Measurements from ENCODE around the gene MYOF. TPM values are rescaled to one million over a fixed set of nuclear protein-coding genes. Genes with fewer than 3 reads are reported as not detected.

Gene MYOF
- total RNA-seq, 1 donor from 2014 or later: 68.2 TPM

- Histone ChIP-seq H3K36me3 (no peaks in the 10 kb centered on the region), H3K27me3 (no peaks in the 10 kb centered on the region), H3K27ac (no peak overlapping the region), H3K4me1 (no peaks in the 10 kb centered on the region), H3K4me3 (no peak overlapping the region), H3K9me3 (no peaks in the 10 kb centered on the region)
- intact Hi-C loops (cut with DNase I): no loop called here
- DNase-seq (ENCODE audit: low spot score in 2 of 2): no peak
- TF ChIP-seq CTCF (IDR thresholded peaks at IDR 0.05): no peak
These were observed 212.9 kb downstream of the MYOF start for GRCh38 chr10:93269281-93269680.

GRCh38 chr10:93268021-93268420, 214.1 kb downstream of the MYOF start:
- no peak overlapping the region for H3K27ac ChIP-seq
- no peaks in the 10 kb centered on the region for H3K9me3 ChIP-seq
- no peak for TF ChIP-seq CTCF (IDR thresholded peaks at IDR 0.05)
- no peaks in the 10 kb centered on the region for H3K36me3 ChIP-seq
- no peak overlapping the region for H3K4me3 ChIP-seq
- H3K4me1 ChIP-seq: no peaks in the 10 kb centered on the region
- DNase-seq (ENCODE audit: low spot score in 2 of 2): no peak
- no peaks in the 10 kb centered on the region for H3K27me3 ChIP-seq
- intact Hi-C loops (cut with DNase I): no loop called here

- Histone ChIP-seq H3K27ac (no peak overlapping the region), H3K27me3 (no peaks in the 10 kb centered on the region), H3K4me1 (no peaks in the 10 kb centered on the region), H3K4me3 (no peak overlapping the region), H3K36me3 (no peaks in the 10 kb centered on the region), H3K9me3 (no peaks in the 10 kb centered on the region)
- intact Hi-C loops (cut with DNase I): no loop called here
- no peak for DNase-seq (ENCODE audit: low spot score in 2 of 2)
- no peak for TF ChIP-seq CTCF (IDR thresholded peaks at IDR 0.05)
These were observed 214.6 kb downstream of the MYOF start for GRCh38 chr10:93267521-93267920.

GRCh38 chr10:93266858-93267257, 215.3 kb downstream of the MYOF start:
- Histone ChIP-seq H3K4me3 (no peak overlapping the region), H3K9me3 (no peaks in the 10 kb centered on the region), H3K36me3 (no peaks in the 10 kb centered on the region), H3K4me1 (no peaks in the 10 kb centered on the region), H3K27ac (no peak overlapping the region), H3K27me3 (no peaks in the 10 kb centered on the region)
- intact Hi-C loops (cut with DNase I): no loop called here
- no peak for TF ChIP-seq CTCF (IDR thresholded peaks at IDR 0.05)
- no peak for DNase-seq (ENCODE audit: low spot score in 2 of 2)

- H3K36me3 ChIP-seq: no peaks in the 10 kb centered on the region
- no peaks in the 10 kb centered on the region for H3K4me1 ChIP-seq
- DNase-seq (ENCODE audit: low spot score in 2 of 2): no peak
- no peak overlapping the region for H3K4me3 ChIP-seq
- no peak overlapping the region for H3K27ac ChIP-seq
- no peaks in the 10 kb centered on the region for H3K27me3 ChIP-seq
- intact Hi-C loops (cut with DNase I): no loop called here
- H3K9me3 ChIP-seq: no peaks in the 10 kb centered on the region
- TF ChIP-seq CTCF (IDR thresholded peaks at IDR 0.05): no peak
These were observed 220.0 kb downstream of the MYOF start for GRCh38 chr10:93261961-93262610.

GRCh38 chr10:93261089-93261488, 221.0 kb downstream of the MYOF start:
- H3K4me1 ChIP-seq: no peaks in the 10 kb centered on the region
- no peaks in the 10 kb centered on the region for H3K27me3 ChIP-seq
- H3K36me3 ChIP-seq: no peaks in the 10 kb centered on the region
- H3K27ac ChIP-seq: no peak overlapping the region
- TF ChIP-seq CTCF (IDR thresholded peaks at IDR 0.05): no peak
- no peak overlapping the region for H3K4me3 ChIP-seq
- no peaks in the 10 kb centered on the region for H3K9me3 ChIP-seq
- intact Hi-C loops (cut with DNase I): no loop called here
- no peak for DNase-seq (ENCODE audit: low spot score in 2 of 2)
